ENCODE measurements around the gene PA2G4.

DNA sequence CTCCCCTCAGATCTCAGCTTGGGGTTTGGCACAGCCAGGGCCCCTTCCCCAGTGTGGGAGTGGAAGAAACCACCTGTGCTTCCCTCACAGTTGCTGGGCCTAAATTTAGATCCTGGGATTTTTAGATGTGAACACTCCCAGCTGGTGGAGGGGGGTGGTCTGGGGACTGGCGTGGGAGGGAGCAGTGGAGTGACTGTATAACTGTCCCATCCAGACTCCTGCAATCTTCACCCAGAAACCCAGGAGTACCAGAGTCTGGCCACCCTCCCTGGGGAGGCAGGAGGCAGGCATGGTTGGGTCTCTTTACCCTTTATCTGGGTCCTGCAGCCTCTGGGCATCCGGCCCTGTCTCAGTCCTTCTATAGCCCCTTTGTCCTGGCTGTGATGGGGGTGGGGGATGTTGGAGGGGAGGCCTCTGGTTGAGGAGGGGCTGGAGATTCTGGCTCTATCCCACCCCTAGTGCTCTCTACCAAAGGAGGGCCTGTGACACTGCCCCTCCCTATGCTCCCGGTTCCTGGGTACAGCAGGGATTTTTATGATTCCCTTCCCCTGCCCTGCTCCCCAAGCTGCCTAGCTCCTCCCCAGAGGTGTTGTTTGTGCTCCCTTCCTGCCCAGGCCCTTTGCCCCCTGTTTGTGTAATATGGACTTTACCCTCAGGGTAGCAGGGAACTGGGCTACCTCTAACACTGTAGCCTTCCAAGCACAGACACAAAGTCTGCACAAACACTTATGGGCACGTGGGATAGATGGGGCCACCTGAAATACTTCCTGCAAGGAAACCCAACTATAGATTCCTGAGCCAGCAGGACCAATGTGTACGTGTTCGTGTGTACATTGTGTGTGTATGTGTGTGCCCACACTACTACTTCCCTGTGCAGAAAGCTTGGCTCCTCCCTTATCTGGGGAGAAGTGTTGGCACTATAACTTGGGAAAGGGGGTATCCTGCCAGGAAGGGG lies 22.7 kb upstream of the PA2G4 start:
- TF ChIP-seq CTCF (IDR thresholded peaks at IDR 0.05) = no peak
- peak; percentile 17 for TF ChIP-seq EP300 (IDR thresholded peaks at IDR 0.05; ENCODE audit: low read depth)
- TF ChIP-seq POLR2A (IDR thresholded peaks at IDR 0.05) = peak; percentile 91
- peak; percentile 73 to 93 (median 87) for TF ChIP-seq POLR2AphosphoS5 (IDR thresholded peaks at IDR 0.05)

Data from transverse colon (tissue), 4 donors.